HG03064 (cell line): ENCODE measurements around the gene PTGES3.
"Not testable (repeated sequence)": the region's sequence is repeated elsewhere in the genome, so short reads cannot be mapped to it uniquely, and the experiment has no call there.

Experiments used
- ATAC-seq: cut with Tn5 transposase; IDR thresholded peaks from one replicate; pipeline ENCODE4 v1.9.1; 2021; ENCODE audit warnings: low read depth; ENCODE audit not compliant: unreplicated experiment

The PTGES3 gene

GRCh38 chr12:56688129-56688845, at the start of gene PTGES3:
TSS of gene PTGES3 (minus strand) at chr12:56688284. CDS start at chr12:56687999, 285 bp downstream.
- ATAC-seq: peak; percentile 51

GRCh38 chr12:56728139-56728861, 40.2 kb upstream of the PTGES3 start:
- ATAC-seq: no peak

- ATAC-seq: not testable (repeated sequence)
Observed at GRCh38 chr12:56726196-56726675, 38.2 kb upstream of the PTGES3 start.

GRCh38 chr12:56725723-56726102, 37.6 kb upstream of the PTGES3 start:
- no peak for ATAC-seq

GRCh38 chr12:56724972-56725722, 37.1 kb upstream of the PTGES3 start, which contains the start of gene NACA:
TSS of gene NACA (minus strand) at chr12:56725299. CDS start at chr12:56724521, 778 bp downstream.
- ATAC-seq: peak; percentile 91

- ATAC-seq: no peak
Observed at GRCh38 chr12:56724701-56724971, 36.6 kb upstream of the PTGES3 start.

GRCh38 chr12:56723889-56724700, 36.0 kb upstream of the PTGES3 start:
- ATAC-seq: no peak

GRCh38 chr12:56723352-56723751, 35.3 kb upstream of the PTGES3 start:
- no peak for ATAC-seq

GRCh38 chr12:56722832-56723231, 34.7 kb upstream of the PTGES3 start:
- ATAC-seq: no peak

- no peak for ATAC-seq
Observed at GRCh38 chr12:56721721-56722120, 33.6 kb upstream of the PTGES3 start.

- no peak for ATAC-seq
Observed at GRCh38 chr12:56721216-56721615, 33.1 kb upstream of the PTGES3 start.

- no peak for ATAC-seq
Observed at GRCh38 chr12:56720731-56721151, 32.7 kb upstream of the PTGES3 start.

- ATAC-seq: no peak
Observed at GRCh38 chr12:56719056-56719455, 31.0 kb upstream of the PTGES3 start.

- no peak for ATAC-seq
Observed at GRCh38 chr12:56718636-56719035, 30.6 kb upstream of the PTGES3 start.

- ATAC-seq: no peak
Observed at GRCh38 chr12:56718149-56718548, 30.1 kb upstream of the PTGES3 start.

- no peak for ATAC-seq
Observed at GRCh38 chr12:56716933-56717880, 29.1 kb upstream of the PTGES3 start.

- no peak for ATAC-seq
Observed at GRCh38 chr12:56716458-56716857, 28.4 kb upstream of the PTGES3 start.

- ATAC-seq: no peak
Observed at GRCh38 chr12:56715798-56716197, 27.7 kb upstream of the PTGES3 start.

GRCh38 chr12:56714431-56714929, 26.4 kb upstream of the PTGES3 start:
- no peak for ATAC-seq
